Astrocyte of the spinal cord (primary cell): ENCODE results near the gene MSRB1.
"Not testable (repeated sequence)": the region's sequence is repeated elsewhere in the genome, so short reads cannot be mapped to it uniquely, and the experiment has no call there.

ENCODE experiments used
- DNase-seq: peaks from one replicate; pipeline ENCODE4 v3.0.0; 2011; ENCODE audit warnings: low read depth, low spot score
- H3K4me3 ChIP-seq: 2 replicates; pipeline ENCODE4 v1.5.1; 2011; ENCODE audit warnings: low read depth, mild to moderate bottlenecking, low read length, moderate library complexity
- CTCF ChIP-seq: IDR thresholded peaks from 2 replicates; pipeline ENCODE4 v1.5.1; 2012; ENCODE audit warnings: low read depth, mild to moderate bottlenecking, low read length, inconsistent platforms
- in situ Hi-C: cut with HindIII; loops from 2 replicates; pipeline ENCODE4 v1.10.0; 2017; ENCODE audit warnings: low sequenced_read_pairs

Gene MSRB1

GRCh38 chr16:1964506-1965395, 21.8 kb upstream of the MSRB1 start, which contains the start of gene RPS2:
Gene RPS2 (minus strand): TSS chr16:1964826. CDS start chr16:1964625, 201 bp downstream.
- peak; percentile 99 for DNase-seq

GRCh38 chr16:1963806-1964505, 21.0 kb upstream of the MSRB1 start:
- peak overlapping the region; percentile 84 for H3K4me3 ChIP-seq
- DNase-seq = no peak
- in situ Hi-C loops = no loop called here
- no peak for TF ChIP-seq CTCF

More at GRCh38 chr16:1964506-1965395, 21.8 kb upstream of the MSRB1 start, which contains the start of gene RPS2:
- TF ChIP-seq CTCF = no peak
- H3K4me3 ChIP-seq = peak within 1 kb of the TSS; percentile 84
- in situ Hi-C loops = no loop called here

- in situ Hi-C loops, DNase-seq: not testable (repeated sequence)
- peak overlapping the region; percentile 84 for H3K4me3 ChIP-seq
These were observed 19.5 kb upstream of the MSRB1 start for GRCh38 chr16:1962161-1963153.

GRCh38 chr16:1961651-1962067, 18.7 kb upstream of the MSRB1 start:
- in situ Hi-C loops = no loop called here
- no peak overlapping the region for H3K4me3 ChIP-seq
- DNase-seq = no peak
- TF ChIP-seq CTCF = no peak

- in situ Hi-C loops = no loop called here
- DNase-seq = peak; percentile 42
- no peak for TF ChIP-seq CTCF
- H3K4me3 ChIP-seq = peak overlapping the region; percentile 89
These were observed 17.9 kb upstream of the MSRB1 start for GRCh38 chr16:1960665-1961630.
